Testis (tissue), 3 donors: ENCODE data around the gene ADGRF3. TPM values are rescaled to one million over a fixed set of nuclear protein-coding genes. Genes with fewer than 3 reads are reported as not detected.
"Not testable (repeated sequence)": the region's sequence is repeated elsewhere in the genome, so short reads cannot be mapped to it uniquely, and the experiment has no call there.

Experiments
- DNase-seq: peaks from one replicate; pipeline ENCODE4 v3.0.0-alpha.2; 2019
- H3K27ac ChIP-seq, 2 donors: fragments of 200-600 bp; sonication (generic); one replicate each; pipeline ENCODE4 v1.5.1; 2019
- H3K27me3 ChIP-seq: fragments of 200-600 bp; sonication (generic); one replicate; pipeline ENCODE4 v1.5.1; 2019
- H3K36me3 ChIP-seq: fragments of 200-600 bp; sonication (generic); one replicate; pipeline ENCODE4 v1.5.1; 2017; ENCODE audit warnings: low read depth; ENCODE audit errors: missing control alignments
- H3K4me1 ChIP-seq: fragments of 200-600 bp; sonication (generic); one replicate; pipeline ENCODE4 v1.5.1; 2019
- H3K4me3 ChIP-seq, 2 donors: fragments of 200-600 bp; sonication (generic); one replicate each; pipeline ENCODE4 v1.5.1; 2017 to 2019
- H3K9me3 ChIP-seq: fragments of 200-600 bp; sonication (generic); one replicate; pipeline ENCODE4 v1.5.1; 2017
- CTCF ChIP-seq, 3 experiments: fragments of 450-650 bp in 2 of 3; fragments of 200-600 bp in 1 of 3; sonication (generic) in 1 of 3; IDR thresholded peaks; one replicate each; pipeline ENCODE4 v1.5.1; 2016 to 2019; ENCODE audit warnings: antibody characterized with exemption in 3 of 3, mild to moderate bottlenecking in 2 of 3, moderate library complexity in 1 of 3
- POLR2A ChIP-seq: fragments of 450-650 bp; IDR thresholded peaks from one replicate; pipeline ENCODE4 v1.6.1; 2017; ENCODE audit warnings: antibody characterized with exemption, mild to moderate bottlenecking, moderate library complexity
- WGBS, 2 donors: methylation state at CpG; one replicate each; pipeline ENCODE4 v1.1.5; 2018; 5-methylcytosine and 5-hydroxymethylcytosine counted together
- intact Hi-C: fragments of 100-400 bp; cut with DNase I; formaldehyde crosslinking; loops from one replicate; pipeline ENCODE4 v1.15.1; 2023; ENCODE audit warnings: low total_unique reads
- polyA plus RNA-seq: library from polyadenylated mRNA; stranded (reverse); fragments of 350-450 nt; fragmentation: Illumina TruSeq; extraction: RNeasy Lipid Tissue Mini Kit (QIAGEN cat#74804); gene quantifications from one replicate; pipeline ENCODE4 v1.2.3, GENCODE V29; 2014; ENCODE audit warnings: low read depth, low replicate concordance; ENCODE audit not compliant: insufficient read depth
- total RNA-seq, 2 donors: library from RNA; depleted of rRNA; stranded (reverse); fragments of >200 nt; gene quantifications; one replicate each; pipeline ENCODE4 v1.2.3, GENCODE V29; 2016

The ADGRF3 gene
- total and polyA plus RNA-seq, 3 donors from 2014 or later: 1.0 to 2.2 (median 1.6) TPM

GRCh38 chr2:26269571-26270158, 76.9 kb downstream of the ADGRF3 start:
- no peak overlapping the region for H3K4me3 ChIP-seq
- H3K36me3 ChIP-seq: no peaks in the 10 kb centered on the region
- TF ChIP-seq CTCF (IDR thresholded peaks at IDR 0.05) (no peak), POLR2A (no peak)
- H3K27me3 ChIP-seq: no peaks in the 10 kb centered on the region
- no peak for DNase-seq
- 92 to 94% methylated on average over 6 of the region's 6 CpGs for WGBS, 2 donors
- intact Hi-C loops: no loop called here
- H3K9me3 ChIP-seq: no peaks in the 10 kb centered on the region
- peaks cover 5% of the 10 kb centered on the region for H3K4me1 ChIP-seq
- no peak overlapping the region for H3K27ac ChIP-seq

DNA sequence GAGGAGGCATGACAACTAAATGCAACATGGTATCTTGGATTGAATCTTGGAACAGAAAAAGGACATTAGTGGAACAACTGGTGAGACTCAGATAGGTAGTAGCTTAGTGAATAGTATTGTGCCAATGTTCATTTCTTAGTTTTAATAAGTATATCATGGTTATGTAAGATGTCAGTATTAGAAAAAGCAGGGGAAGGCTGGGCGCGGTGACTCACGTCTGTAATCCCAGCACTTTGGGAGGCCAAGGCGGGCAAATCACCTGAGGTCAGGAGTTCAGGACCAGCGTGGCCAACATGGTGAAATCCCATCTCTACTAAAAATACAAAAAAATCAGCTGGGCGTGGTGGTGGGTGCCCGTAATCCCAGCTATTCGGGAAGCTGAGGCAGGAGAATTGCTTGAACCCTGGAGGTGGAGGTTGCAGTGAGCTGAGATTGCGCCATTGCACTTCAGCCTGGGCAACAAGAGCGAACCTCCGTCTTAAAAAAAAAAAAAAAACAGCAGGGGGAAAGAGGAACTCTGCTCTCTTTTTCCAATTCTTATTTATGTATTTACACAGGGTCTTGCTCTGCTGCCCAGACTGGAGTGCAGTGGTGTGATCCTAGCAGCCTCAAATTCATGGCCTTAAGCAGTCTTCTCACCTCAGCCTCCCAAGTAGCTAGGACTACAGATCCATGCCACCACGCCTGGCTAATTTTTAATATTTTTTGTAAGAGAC, 77.8 kb downstream of the ADGRF3 start:
- H3K9me3 ChIP-seq, intact Hi-C loops, H3K27ac ChIP-seq, H3K4me3 ChIP-seq, H3K4me1 ChIP-seq, H3K27me3 ChIP-seq, DNase-seq, H3K36me3 ChIP-seq: not testable (repeated sequence)
- 88 to 91% methylated on average over 12 of the region's 12 CpGs for WGBS, 2 donors

GRCh38 chr2:26268213-26268612, 78.4 kb downstream of the ADGRF3 start:
- 82 to 85% methylated on average over 4 of the region's 4 CpGs for WGBS, 2 donors
- no peaks in the 10 kb centered on the region for H3K36me3 ChIP-seq
- DNase-seq: no peak
- no peaks in the 10 kb centered on the region for H3K27me3 ChIP-seq
- no peak overlapping the region for H3K27ac ChIP-seq
- no peaks in the 10 kb centered on the region for H3K4me1 ChIP-seq
- H3K4me3 ChIP-seq: no peak overlapping the region
- no peaks in the 10 kb centered on the region for H3K9me3 ChIP-seq
- intact Hi-C loops: no loop called here
- no peak for TF ChIP-seq CTCF (IDR thresholded peaks at IDR 0.05)
- TF ChIP-seq POLR2A: no peak

- H3K9me3 ChIP-seq, H3K27ac ChIP-seq, H3K4me1 ChIP-seq, H3K36me3 ChIP-seq, H3K27me3 ChIP-seq, H3K4me3 ChIP-seq, DNase-seq, intact Hi-C loops: not testable (repeated sequence)
- WGBS, 2 donors: 80 to 90% methylated on average over 8 of the region's 8 CpGs
Observed at GRCh38 chr2:26258836-26259235, 87.8 kb downstream of the ADGRF3 start.

Other genes starting within 250 kb of the ADGRF3 start
- 1 to 10 TPM; 5.4 to 6.8 TPM for gene GAREM2, start 173.7 kb downstream of the ADGRF3 start, total RNA-seq
- gene GAREM2, start 173.7 kb downstream of the ADGRF3 start, polyA plus RNA-seq: 4.6 TPM
- 10 to 100 TPM; 93.7 to 98.8 TPM for gene HADHA, start 102.2 kb downstream of the ADGRF3 start, total RNA-seq
- 161 TPM for gene HADHA, start 102.2 kb downstream of the ADGRF3 start, polyA plus RNA-seq
- 100 to 1,000 TPM; 142 to 168 TPM for gene HADHB, start 101.8 kb downstream of the ADGRF3 start, total RNA-seq
- 171 TPM for gene HADHB, start 101.8 kb downstream of the ADGRF3 start, polyA plus RNA-seq
- gene SELENOI, start 646 bp downstream of the ADGRF3 start, total RNA-seq: 10 to 100 TPM; 23.8 to 26.7 TPM
- gene SELENOI, start 646 bp downstream of the ADGRF3 start, polyA plus RNA-seq: 8.7 TPM
- gene DRC1, start 55.1 kb upstream of the ADGRF3 start, total RNA-seq: 10 to 100 TPM in 1 of 2 donors, 1 to 10 TPM in 1; 8.8 to 18.7 TPM
- gene DRC1, start 55.1 kb upstream of the ADGRF3 start, polyA plus RNA-seq: 67.3 TPM
- 1 to 10 TPM; 1.7 to 2.2 TPM for gene OTOF, start 131.3 kb upstream of the ADGRF3 start, total RNA-seq
- gene OTOF, start 131.3 kb upstream of the ADGRF3 start, polyA plus RNA-seq: 1.6 TPM